NCI-H2171 (cell line): ENCODE measurements around the gene MYLK.

ENCODE experiments used
- DNase-seq: peaks from one replicate; lab custom pipeline; 2025; lab: John Stamatoyannopoulos, UW

The MYLK gene

DNA sequence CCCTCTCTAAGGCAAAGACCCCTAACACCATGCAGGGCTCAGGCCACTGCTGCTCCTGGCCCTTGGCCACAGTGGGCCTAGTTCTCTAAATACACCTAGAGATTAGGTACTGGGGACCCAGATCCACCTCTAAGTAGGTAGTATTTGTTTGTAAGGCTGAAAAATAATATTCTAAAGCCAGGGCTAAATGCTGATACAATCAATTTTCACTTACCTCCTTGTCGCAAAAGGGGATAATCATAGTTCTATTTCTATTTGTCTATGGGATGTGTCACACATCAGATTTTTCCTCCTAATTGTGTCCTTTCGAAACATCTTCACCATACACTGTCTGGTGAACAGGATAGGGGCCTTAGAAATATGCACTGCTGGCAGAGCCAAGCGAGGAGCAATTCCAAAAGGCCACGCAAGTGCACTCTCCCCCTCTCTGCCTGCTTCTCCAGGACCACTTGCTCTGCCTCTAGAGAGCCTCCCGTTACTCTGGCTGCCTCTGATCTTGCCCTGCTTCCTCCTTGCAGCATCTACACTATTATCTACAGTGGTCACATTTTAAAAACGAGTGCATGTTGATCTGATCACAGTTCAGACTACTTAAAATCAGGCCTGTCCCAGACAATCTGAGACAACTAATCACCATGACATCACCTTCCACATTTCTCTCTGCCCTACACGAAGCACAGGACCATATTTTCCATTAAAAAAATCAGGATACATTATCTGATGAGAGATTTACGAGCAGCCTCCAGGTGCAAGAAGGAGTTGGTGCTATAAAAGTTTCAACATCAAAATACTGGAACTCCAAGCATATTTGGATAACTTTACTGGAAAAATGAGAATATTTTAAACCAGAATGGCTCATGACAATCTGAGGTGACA is 115.4 kb downstream of the MYLK start:
- DNase-seq, result no peak

DNA sequence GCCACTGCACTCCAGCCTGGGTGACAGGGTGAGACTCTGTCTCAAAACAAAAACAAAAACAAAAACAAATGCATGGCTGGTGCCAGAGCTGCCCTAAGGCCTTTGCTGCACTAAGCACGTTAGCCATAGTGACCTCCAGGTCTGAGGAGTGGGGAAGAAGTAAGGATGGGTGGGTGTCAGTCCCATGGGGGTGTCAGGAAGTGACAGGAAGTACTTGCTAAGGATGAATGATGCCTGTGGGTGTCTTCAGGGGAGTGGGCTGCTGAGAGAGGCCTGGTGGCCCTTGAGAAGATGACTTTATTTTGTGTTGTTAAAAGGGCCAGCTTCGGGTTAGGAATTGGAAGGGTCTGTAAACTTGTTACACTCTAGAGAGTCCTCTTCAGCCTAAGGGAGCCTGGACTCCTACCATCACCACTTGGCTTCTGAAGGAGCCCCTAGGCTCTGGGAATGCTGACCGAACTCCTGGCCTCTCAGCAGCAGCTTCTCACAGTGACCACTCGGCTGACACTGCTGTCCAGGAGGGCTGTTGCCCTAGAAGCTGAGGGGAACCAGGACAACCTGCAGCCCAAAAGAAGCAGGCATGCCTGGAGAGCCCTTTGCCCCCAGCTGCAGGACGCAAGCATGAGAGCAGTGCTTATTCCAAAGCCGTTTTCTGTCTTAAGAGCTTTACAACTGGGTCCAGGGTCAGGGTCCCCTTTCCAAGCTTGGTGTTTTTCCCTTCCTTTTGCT is 116.4 kb downstream of the MYLK start:
- DNase-seq, result no peak

DNA sequence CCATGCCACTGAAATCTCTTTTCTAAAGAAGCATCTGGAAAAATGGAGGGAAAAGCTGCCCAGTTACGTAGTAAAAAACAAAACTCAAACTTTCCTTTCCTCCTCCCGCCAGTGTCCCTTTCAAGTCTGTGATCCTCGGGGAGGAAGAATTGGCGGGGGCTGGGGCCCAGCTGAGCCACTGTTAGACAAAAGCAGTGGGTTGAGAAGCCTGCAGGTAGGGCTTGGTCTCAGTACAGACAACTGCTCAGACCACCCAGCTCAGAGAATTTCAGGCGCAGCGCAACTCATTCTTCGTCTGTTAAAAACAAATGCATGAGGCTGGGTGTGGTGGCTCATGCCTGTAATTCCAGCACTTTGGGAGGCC is 117.1 kb downstream of the MYLK start:
- DNase-seq, result no peak

DNA sequence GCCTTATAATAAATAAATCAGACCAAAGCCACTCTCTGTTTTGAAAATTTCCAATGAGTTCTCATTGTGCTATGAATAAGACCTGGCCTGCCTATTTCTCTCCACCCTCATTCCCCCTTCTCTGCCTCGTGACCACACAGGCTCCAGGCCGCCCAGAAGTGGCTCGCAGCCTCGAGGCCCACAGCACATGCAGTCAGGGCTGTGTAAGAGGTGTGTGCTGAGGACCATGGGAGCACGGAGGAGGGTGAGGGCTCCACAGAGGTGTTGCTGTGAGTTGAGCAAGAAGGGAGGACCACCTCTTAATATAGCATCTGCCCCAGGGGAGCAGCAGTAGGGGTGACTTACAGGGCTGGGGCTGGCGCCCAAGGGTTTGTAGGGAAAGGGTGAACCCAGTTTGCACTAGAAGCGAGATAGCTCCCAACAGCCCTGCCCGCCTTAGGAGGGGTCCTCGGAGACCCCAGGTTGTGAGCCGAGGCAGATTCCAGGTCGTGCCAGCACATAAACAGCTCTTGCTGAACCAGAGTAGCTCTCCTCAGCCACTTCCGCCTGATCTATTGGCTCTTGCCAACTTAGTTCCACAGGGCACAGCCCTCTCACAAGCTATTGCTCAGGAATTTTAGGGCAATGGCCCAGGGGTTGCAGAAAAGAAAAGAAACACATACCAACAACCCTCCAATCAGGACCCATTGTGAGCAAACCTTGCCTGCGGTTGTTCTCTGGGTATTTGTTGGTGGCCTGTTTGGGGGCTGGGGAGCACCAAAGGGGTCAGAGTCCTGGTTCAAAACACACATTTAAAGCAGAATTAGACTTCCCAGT is 117.7 kb downstream of the MYLK start:
- no peak for DNase-seq

DNA sequence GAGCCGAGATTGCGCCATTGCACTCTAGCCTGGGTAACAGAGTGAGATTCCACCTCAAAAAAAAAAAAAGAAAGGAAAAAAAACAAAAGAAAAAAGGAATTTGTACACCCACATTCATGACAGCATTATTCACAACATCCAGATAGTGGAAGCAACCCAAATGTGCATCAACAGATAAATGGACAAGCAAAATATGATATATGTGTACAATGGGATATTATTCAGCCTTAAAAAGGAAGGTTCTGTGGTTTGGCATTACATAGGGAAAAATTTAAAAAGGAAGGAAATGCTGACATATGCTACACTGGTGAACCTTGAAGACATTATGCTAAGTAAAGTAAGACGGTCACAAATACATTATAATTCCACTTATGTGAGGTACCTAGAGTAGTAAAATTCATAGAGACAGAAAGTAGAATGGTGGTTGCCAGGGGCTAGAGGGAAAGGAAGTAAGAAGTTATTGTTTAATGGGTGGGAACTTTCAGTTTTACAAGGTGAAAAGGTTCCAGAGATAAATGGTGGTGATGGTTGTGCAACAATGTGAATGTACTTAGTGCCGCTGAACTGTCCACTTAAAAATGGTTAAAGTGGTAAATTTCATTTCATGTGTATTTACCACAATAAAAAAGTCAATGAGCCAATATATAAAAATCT is 118.5 kb downstream of the MYLK start:
- DNase-seq, result no peak

DNA sequence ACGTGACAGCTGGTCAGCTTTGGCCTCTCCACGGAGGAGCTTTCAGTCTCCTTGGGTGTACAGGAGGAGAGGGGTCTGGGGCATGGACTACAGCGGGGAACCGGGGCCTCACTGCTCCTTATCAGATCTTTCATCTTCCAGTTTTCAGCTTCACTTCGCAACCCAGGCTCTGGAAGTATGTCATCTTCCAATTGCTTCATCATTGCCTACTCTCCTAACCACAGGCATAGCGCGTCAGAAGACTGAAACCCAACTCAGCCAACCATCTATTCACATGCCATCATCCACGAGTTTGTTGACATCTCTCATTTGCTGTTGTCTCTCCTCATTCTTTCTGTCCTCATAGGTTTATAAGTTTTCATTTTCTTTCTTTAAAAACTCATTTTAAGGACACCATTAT is 119.5 kb downstream of the MYLK start:
- DNase-seq, result no peak

DNA sequence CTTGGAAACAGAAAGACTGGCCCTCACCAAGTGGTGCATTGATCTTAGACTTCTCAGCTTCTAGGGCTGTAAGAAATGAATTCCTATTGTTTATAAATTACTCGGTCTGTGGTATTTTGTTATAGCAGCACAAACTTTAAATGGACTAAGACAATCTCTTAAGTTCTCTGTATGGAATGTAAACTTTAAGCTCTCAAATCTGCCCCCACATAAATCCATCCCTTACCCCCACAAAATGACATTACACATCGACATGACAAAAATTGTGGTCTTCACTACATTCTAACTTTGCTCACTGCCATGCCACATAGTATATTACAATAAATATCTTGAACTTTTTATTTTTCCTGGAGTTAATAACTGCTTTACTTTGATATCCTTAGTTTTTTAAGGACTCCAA is 121.3 kb downstream of the MYLK start:
- DNase-seq, result no peak

DNA sequence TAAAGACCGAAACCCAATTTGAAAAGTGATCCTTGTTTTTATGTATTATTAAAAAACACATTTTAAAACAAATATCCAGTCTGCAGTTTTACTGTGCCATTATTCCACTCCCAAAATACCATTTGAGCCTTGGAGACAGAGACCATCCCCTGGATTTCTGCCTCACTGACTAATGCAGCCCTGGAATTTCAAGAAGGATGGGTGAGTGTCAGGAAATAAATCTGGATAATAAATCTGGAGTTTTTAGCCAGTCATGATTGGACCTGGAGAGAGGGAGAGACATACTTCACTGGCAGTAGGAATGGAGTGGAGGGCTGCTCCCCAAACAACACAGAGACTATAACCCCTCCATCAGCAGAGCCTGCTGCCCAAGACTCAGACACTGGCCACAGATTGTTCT is 123.3 kb downstream of the MYLK start:
- DNase-seq, result no peak

DNA sequence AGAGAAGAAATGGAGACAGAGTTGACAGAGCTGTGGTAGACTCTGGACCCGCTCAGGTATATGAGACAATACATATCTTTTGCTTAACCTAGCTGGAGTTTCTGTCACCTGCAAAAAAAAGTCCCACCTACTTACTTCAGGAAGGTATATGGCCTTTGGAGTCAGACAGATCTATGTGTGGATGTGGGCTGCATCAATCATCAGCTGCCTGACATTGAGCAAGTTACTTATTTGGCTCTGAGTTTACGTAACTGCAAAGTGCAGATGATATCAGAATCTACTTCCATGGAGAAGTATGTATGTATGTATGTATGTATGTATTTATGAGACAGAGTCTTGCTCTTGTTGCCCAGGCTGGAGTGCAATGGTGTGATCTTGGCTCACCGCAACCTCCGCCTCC is 124.3 kb downstream of the MYLK start:
- no peak for DNase-seq

DNA sequence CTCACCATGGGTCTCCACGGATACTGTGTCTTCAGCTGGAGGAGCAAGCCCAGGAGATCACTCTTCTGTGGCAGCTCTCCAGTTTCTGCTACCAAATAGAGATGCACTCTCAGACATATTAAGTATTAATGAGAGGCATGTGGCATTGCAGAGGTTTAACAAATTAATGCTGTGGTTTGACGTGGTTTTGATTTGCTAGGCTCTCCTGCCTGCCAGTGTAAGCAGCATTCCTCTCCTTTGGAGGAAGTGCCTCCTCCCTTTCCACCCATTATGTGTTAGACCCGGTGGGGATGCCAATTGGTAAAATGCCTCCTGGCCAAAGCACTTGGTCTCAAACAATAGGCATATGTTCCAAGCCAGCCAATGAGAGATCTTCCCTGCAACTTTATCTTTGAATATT is 124.8 kb downstream of the MYLK start:
- DNase-seq, result no peak

DNA sequence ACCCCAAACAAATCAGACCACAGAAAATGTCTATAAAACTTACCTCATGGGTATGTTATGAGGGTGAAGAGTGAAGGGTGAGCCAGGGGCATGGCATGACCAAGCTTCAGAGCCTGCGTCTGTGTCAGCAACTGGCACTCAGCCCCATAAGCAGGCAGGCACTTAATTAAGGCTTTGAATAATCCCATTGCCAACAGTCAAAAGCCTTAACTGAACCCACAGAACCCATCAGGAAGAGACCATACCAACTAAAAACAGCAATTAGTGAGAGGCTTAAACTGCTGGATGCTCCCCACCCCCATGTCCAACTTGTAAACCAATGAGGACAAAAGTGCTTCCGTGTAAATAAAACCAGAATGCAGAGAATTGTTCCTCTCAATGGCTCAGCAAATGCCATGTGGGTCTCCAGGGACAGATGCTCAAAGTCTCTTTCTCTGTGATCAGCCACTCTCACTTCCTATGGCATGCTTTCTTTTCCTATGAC is 126.0 kb downstream of the MYLK start:
- DNase-seq, result no peak

DNA sequence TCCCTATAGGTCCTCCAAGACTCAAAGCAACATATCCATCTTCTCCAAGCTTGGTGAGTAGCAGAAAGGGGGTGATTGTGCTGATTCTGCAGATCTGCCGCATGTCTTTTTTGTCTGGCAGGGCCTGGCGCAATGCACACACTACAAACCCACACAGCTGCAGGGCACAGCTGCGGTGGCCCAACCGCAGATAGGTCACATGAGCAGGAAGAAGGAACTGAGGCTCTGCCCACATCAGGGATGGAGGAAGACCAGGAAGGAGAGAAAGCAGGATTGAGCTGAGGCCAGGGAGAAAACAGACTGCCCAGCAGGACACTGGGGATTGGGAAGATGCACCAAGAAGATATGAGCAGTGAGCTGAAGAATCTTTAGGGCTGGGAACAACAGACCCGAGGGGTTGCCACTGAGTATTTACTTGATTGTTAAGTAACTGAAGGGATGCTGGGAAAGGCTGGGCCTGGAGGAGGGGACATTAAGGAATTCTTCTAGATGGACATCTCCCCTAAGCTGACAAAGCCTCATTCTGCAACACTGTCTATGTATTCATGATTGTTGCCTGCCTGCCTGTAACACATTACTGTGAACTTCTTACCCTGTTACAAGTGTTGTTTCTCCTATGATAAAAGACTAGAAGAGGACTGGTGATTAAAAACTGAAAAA is 126.7 kb downstream of the MYLK start:
- DNase-seq, result no peak

DNA sequence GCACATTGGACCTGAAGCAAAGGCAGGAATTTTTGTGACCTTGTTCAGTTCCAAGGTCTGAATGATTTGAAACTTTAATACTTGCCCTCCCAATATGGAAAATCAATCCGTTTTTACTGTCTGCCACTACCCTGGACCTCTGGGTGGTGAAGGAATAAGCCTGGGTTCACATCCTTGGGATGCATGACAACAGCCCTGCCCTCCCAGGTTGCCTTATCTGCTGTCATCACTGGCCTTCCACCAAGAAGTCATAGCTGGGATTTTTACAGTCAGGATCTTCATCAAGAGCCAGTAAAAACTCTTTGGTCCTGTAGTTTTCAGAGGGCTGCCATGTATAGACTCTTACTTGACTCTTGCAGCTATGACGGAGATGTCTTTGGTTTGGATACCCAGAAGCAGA is 128.6 kb downstream of the MYLK start:
- DNase-seq, result no peak

DNA sequence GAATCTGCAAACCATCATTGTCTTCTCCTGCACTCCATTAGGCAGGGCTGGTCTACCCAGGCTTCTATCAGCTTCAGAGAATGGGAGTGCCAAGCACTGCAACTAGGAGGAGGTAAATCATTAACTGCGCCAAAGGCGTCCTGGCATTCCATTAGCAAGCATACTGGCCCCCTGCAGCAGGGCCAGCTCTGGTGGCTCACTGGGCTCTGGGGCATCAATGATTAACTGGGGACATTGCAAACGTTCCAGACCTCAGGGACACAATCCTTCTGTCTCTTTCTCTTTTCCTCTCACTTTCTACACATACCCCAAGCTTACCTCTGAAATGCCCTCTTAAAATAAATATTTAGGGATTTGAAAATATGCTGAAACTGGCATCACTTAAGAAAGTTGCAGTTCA is 129.0 kb downstream of the MYLK start:
- DNase-seq, result no peak

DNA sequence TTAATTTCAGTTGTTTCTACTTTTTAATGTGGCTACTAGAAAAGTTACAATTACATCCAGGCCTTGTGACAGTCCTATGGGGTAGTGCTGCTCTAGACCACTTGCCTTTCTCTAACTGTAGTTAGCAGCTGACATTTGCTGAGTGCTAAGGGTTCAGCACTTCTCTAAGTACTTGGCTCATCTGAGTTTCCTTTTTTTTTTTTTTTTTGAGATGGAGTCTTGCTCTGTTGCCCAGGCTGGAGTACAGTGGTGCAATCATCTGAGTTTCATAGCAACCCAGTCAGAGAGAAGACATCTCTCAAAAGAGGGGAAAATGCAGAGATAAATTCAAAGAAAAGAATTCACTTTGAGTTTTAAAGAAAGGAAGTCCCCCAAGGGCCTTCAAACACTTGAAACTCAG is 130.8 kb downstream of the MYLK start:
- no peak for DNase-seq

DNA sequence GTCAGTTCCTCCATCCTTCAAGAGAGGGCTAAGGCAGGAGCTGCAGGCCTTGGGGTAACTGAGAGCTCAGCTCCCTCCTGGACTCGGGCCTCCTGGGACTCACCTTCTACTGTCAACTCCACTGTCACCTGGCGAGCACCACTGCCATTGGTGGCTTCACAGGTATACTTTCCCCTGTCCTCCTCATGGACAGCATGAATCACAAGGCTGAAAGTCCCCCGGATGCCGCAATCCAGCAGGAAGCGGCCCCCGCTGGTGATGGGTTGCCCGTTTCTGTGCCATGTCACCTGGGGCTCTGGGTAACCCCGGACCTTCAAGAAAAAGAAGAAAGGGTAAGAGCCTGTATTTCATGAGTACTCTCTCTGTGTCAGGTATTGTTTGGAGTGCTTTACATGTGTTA is 131.9 kb downstream of the MYLK start:
- no peak for DNase-seq

DNA sequence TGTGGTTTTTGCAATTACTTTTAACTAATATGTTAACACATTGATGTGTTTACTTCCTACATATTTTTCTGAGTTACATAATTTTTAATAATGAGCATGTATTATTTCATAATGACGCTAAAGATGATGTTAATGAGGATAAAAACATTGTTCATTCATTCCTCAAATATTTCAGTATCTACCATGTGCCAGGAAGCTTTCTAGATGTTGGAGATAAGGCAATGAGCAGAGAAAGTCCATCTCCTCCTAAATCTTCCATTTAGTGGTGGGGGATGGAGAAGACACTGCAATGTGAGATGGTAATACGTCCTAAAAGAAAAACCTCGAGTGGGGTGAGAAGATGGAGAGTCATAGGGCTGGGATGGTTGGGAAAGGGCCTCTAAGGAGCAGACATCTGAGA is 132.7 kb downstream of the MYLK start:
- DNase-seq, result no peak

DNA sequence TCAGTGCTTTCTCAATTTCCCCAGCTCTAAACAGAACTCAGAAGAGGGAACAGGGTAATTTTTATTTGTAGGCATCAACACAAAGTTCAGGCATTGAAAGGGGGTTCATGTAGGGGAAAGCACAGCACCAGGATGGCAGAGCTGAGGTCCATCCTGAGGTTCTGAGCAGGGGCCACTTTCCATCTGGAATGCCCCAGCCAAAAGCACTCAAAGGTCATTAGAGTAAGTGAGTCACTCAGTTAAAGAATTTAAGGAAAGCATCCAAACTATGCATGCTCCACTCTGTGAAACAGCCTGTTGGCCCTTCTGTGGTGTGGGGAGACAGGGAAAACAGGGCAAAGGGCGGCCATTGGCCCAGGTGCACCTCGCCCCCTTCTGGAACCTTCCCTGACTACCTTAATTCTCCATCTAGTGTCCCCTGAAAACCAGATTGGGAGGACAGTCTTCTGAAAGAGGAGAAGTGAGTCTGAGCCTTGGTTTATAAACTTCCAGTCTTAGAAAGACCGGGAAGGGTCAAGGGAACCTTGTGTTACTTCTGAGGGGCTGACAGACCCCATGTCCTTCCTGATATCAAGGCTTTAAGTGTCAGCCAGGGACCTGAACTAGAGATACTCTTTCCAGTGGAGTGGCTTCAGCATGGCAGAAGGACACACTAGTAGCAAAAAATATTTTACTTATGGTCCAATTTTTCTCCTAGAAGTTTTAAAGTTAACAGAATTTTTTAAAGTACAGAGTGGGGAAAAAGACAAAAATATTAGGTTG is 133.3 kb downstream of the MYLK start:
- DNase-seq, result no peak

DNA sequence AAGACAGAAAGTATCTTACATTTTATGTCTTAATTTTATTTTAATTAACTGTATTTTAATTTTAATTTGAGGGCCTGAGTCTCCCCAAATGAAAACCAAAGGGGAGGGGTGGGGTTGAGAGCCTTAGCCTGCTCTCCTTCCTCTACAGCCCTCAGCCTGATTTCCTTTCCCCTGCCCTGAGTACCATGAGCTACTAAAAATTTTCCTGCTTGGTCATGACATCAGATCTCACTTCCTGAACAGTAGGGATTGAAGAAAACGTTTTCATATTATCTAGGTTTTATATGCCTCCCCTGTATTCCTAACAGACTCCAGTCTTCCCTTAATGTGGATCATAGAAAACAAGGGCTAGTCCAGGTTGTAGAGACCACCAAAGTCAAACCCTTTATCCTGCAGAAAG is 133.9 kb downstream of the MYLK start:
- no peak for DNase-seq

DNA sequence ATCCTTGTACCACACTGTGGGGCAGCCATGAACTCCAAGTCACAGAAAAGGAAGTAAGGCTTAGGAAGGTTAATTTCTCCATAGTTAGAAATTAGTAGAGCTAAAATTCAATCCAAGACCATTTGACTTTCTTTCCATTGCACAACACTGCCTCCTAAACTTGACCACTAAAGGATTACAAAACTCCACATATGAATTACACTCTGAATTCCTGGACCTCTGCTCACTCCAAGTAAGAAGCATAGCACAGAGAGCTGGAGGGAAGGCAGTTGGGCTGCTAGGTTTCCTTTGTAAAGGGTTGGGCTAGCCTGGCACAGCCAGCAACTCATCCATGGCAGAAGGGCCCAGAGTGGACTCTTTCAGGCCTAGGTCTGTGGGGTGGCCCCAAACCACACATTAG is 134.4 kb downstream of the MYLK start:
- no peak for DNase-seq
